Fibroblast of gingiva (primary cell): ENCODE results near the gene KCND2.
"Not testable (repeated sequence)": the region's sequence is repeated elsewhere in the genome, so short reads cannot be mapped to it uniquely, and the experiment has no call there.

Source experiments
- DNase-seq: peaks from one replicate; pipeline ENCODE4 v3.0.0-alpha.2; 2011; ENCODE audit warnings: low read depth

The KCND2 gene

DNA sequence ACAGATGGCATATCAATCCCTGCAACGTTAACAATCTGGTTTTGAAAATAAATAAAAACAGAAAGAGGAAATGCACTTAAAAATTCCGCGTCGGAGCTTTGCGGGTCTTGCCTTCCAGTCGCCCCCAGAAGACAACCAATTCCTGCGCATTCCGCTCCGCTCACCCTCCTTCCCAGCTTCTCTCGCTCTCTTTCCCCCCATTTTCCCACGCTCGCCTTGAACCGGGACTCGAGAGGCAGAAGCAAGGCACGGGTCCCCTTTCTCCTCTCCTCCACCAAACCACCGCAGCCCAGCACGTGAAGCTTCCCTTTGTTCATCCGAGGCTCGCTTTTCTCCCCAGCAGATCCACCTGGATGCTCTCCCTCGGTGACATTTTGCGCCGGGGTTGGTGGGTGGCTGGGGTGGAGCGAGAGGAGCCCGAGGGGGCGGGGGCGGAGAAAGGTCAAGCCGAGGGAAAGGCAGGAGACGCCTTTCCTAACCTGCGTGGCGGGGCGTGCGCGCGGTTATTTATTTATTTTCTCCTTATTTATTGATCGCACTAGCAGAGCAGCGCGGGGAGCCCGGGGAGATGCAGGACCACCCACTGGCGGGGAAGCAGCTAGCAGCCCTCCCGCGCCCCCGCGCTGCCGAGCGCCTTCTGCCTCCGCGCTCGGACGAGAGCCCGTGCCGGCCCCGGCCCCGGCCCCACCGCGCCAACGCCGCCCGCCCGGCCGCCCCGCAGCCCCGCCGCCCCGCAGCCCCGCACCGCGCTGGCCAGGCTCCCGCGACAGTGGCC is at the start of gene KCND2:
KCND2 (plus strand) TSS at position 475 of the 775 bp plus-strand sequence.
- DNase-seq: no peak

DNA sequence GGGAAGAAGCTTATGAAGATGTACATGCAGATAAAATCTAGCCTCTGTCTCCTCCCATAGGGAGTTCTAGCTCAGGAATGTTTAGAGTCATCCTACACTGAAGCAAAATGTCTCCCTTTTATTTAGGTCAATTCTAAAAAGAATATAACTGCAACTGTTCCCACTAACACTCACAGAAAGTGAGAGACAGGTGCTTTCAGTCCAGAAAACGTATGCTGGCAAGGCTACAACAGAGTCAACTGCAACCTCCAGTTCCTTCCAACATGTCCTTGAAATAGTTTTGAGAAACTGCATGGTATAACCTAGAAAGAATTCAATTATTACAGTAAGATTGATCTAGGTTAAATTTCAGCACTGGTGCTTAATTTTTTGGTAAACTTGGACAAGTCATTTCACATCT is 46.8 kb upstream of the KCND2 start:
- DNase-seq: no peak

DNA sequence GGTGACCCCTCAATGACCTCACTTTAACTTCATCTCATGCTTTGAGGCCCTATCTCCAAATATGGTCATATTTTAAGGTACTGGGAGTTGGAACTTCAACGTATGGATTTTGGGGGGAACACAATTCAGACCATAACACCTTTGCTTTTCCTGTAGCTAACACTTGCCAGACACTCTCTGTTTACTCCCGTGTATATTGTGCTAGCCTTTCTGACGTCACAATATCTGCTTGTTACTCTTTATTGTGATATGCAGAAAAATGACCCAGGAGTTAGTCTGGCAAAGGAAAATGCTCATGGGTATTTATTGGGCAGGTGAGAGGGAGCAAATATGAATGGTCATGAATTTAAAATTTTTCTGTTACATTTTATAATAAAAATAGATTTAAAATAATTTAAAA is 45.7 kb upstream of the KCND2 start:
- no peak for DNase-seq

GRCh38 chr7:120229084-120229483 is 43.9 kb upstream of the KCND2 start:
- peak; percentile 27 for DNase-seq

DNA sequence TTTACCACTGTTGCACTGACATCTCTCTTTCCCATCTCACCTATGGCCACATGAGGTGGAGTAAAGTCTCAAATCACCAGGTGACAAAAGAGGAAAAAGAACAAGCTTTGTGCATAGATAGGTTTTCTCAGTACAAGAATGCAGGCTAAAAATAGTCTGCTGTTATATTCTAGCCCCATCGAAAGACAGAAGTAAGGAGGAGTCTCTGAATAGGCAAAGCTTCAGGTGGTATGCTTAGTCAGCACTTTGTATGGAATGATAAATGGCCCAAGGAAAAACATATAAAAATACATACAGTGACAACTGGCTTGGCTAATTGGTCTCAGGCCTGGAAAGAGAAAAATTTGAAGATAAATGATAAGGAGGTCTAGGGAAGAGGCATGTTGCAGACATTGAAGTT is 39.6 kb upstream of the KCND2 start:
- no peak for DNase-seq

DNA sequence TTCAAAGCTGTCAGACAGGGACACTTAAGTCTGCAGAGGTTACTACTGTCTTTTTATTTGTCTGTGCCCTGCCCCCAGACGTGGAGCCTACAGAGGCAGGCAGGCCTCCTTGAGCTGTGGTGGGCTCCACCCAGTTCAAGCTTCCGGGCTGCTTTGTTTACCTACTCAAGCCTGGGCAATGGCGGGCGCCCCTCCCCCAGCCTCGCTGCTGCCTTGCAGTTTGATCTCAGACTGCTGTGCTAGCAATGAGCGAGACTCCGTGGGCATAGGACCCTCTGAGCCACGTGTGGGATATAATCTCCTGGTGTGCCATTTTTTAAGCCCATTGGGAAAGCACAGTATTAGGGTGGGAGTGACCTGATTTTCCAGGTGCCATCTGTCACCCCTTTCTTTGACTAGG is 32.6 kb upstream of the KCND2 start:
- DNase-seq: not testable (repeated sequence)

GRCh38 chr7:120241973-120242372 is 31.0 kb upstream of the KCND2 start:
- no peak for DNase-seq

DNA sequence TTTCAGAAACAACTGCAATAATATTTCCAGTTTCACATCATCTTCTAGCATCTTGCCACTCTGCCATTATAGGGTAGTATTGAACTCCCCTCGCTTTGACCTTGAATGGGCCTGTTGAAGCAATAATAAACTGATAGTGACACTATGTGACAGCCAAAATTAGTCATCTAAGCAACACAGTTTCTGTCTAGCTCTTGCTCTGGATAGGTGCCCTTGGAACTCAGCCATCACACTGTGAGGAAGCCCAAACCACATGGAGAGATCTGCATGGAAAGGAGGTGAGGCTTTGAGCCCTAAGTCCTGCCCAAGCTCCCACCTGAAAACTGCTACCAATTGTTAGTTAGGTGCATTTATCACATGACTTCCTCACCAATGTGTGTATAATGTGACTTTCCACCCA is 18.1 kb upstream of the KCND2 start:
- DNase-seq: no peak

GRCh38 chr7:120256344-120257070 is 16.5 kb upstream of the KCND2 start:
- no peak for DNase-seq

- peak; percentile 23 for DNase-seq
Observed at GRCh38 chr7:120259386-120259785, 13.6 kb upstream of the KCND2 start.

- DNase-seq: no peak
Observed at GRCh38 chr7:120260111-120260510, 12.9 kb upstream of the KCND2 start.

GRCh38 chr7:120272261-120272660 is 714 bp upstream of the KCND2 start:
- peak; percentile 59 for DNase-seq

GRCh38 chr7:120273476-120273975 is 551 bp downstream of the KCND2 start:
- DNase-seq: peak; percentile 18

- no peak for DNase-seq
Observed at GRCh38 chr7:120274482-120274881, 1.5 kb downstream of the KCND2 start.

GRCh38 chr7:120274899-120275298 is 1.9 kb downstream of the KCND2 start:
- DNase-seq: no peak

- DNase-seq: no peak
Observed at GRCh38 chr7:120276720-120277119, 3.7 kb downstream of the KCND2 start.

DNA sequence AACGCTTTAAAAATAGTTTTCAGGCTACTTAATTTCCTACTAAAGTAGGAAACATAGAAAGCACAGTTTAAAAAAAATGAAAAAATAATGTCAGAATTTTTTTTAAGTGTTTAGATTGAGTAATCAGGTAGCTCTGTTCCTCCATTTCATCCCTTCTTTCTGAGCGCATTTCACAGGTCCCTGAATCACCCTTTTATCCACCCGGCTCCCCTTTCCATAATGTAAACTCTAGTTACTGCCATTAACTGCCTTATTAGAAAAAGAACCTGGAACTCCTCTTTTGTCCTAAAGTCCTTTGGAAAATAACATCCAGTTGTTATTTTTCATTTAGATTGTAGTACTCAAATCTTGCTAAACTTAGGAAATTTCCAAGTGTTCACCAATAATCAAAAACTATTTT is 5.8 kb downstream of the KCND2 start:
- no peak for DNase-seq

DNA sequence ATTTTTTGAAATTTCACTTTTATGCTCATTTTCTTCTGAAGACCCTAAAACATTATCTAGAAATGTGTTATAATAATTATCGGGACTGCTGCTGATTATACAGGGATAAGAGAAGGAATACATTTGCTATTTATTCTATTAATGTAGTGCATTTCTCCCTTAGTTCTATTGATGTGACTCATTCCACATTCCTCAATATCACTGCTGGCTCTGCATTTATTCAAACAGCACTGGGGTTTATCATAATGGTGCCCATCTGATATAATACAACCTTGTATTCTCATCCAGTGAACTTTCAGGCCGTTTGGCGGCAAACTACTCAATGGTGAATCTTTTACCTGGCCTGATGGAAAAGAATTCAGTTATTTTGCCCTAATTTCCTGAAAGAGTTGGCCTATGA is 7.8 kb downstream of the KCND2 start:
- no peak for DNase-seq

GRCh38 chr7:120293027-120293426 is 20.1 kb downstream of the KCND2 start:
- DNase-seq: no peak

DNA sequence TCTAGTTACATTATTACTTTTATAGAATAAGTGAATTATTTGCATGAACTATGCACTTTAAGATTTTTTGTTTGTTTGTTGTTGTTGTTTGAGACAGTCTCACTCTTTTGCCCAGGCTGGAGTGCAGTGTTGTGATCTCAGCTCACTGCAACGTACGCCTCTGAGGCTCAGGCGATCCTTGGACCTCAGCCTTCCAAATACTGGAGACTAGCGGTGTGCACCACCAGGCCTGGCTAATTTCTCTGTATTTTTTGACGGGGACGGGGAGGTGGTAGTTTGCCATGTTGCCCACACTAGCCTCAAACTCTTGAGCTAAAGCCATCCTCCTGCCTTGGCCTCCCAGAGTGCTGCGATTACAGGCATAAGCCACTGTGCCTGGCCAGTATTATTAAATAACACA is 29.2 kb downstream of the KCND2 start:
- DNase-seq: no peak

- DNase-seq: no peak
Observed at GRCh38 chr7:120303105-120303504, 30.1 kb downstream of the KCND2 start.

DNA sequence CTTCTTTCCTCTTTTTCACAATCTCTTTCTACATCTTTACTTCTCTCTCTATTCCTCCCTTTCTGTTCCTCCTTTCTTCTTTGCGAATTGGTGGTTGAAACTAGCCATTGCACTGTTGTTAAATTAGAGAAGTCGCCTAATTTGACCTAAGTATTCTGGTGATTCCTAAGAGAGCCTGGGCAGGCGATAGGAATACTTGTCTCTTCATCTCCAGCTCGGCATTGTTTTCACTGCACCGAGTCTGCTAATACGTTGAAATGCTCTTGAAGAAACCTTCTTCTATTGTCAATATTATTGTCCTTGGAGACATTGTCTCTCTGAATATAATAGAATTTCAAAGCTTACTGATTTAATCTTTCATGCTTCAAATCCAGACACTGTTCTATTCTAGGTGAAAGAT is 31.7 kb downstream of the KCND2 start:
- no peak for DNase-seq

GRCh38 chr7:120307991-120308545 is 35.1 kb downstream of the KCND2 start:
- no peak for DNase-seq
